ENCODE results near the gene MID1.

MID1 gene

GRCh38 chrX:10502961-10503360 lies 117.4 kb downstream of the MID1 start:
- H3K79me1 ChIP-seq (replicated peaks; ENCODE audit: low read length, poor library complexity, severe bottlenecking): peaks cover 2% of the 10 kb centered on the region
- H3K4me1 ChIP-seq (ENCODE audit: control insufficient read depth, insufficient read depth, low read depth, low read length): peaks cover 2% of the 10 kb centered on the region
- no peaks in the 10 kb centered on the region for H3K36me3 ChIP-seq (ENCODE audit: control insufficient read depth in 1 of 2, insufficient read depth in 2 of 2, low read depth in 1 of 2, low read length in 2 of 2)
- H3K27me3 ChIP-seq (ENCODE audit: control insufficient read depth in 1 of 2, insufficient read depth in 1 of 2, low read length in 2 of 2): no peaks in the 10 kb centered on the region
- H4K8ac ChIP-seq (ENCODE audit: low read length): no peak overlapping the region
- H3K4me2 ChIP-seq (ENCODE audit: low read length, poor library complexity, severe bottlenecking): no peak overlapping the region
- no peak overlapping the region for H3K4me3 ChIP-seq (ENCODE audit: insufficient read depth in 1 of 2, low read depth in 1 of 2, low read length in 2 of 2)
- no peak overlapping the region for H3K4ac ChIP-seq (ENCODE audit: low read depth in 1 of 2, low read length in 2 of 2)
- no peak overlapping the region for H4K91ac ChIP-seq (ENCODE audit: low read length)
- no peak overlapping the region for H2BK15ac ChIP-seq (ENCODE audit: low read depth, poor library complexity, severe bottlenecking)
- H3K14ac ChIP-seq (ENCODE audit: low read length in 2 of 2): no peak overlapping the region
- no peak overlapping the region for H2BK12ac ChIP-seq (ENCODE audit: low read length in 2 of 2)
- H3K27ac ChIP-seq (ENCODE audit: low read length, poor library complexity, severe bottlenecking): no peak overlapping the region
- DNase-seq: no peak
- no peak overlapping the region for H2BK5ac ChIP-seq (ENCODE audit: low read depth, low read length, poor library complexity, severe bottlenecking)
- no peak overlapping the region for H2BK120ac ChIP-seq (ENCODE audit: low read depth, low read length)
- no peak overlapping the region for H3K9ac ChIP-seq (ENCODE audit: low read length)
- WGBS: 96% methylated on average over 1 of the region's 2 CpGs
- no peak overlapping the region for H2AFZ ChIP-seq (ENCODE audit: low read depth, low read length)
- H2AK5ac ChIP-seq (ENCODE audit: low read length, severe bottlenecking): no peak overlapping the region
- no peak overlapping the region for H3K18ac ChIP-seq (ENCODE audit: low read depth in 1 of 2, low read length in 2 of 2)
- no peak overlapping the region for H3K23ac ChIP-seq (ENCODE audit: low read length in 2 of 2)
- no peaks in the 10 kb centered on the region for H3K9me3 ChIP-seq (ENCODE audit: control insufficient read depth, low read length)

- Histone ChIP-seq H4K8ac (ENCODE audit: low read length) (no peak overlapping the region), H2AFZ (ENCODE audit: low read depth, low read length) (no peak overlapping the region), H2BK12ac (ENCODE audit: low read length in 2 of 2) (no peak overlapping the region), H3K4me2 (ENCODE audit: low read length, poor library complexity, severe bottlenecking) (no peak overlapping the region), H4K91ac (ENCODE audit: low read length) (no peak overlapping the region), H3K27me3 (ENCODE audit: control insufficient read depth in 1 of 2, insufficient read depth in 1 of 2, low read length in 2 of 2) (no peaks in the 10 kb centered on the region), H3K18ac (ENCODE audit: low read depth in 1 of 2, low read length in 2 of 2) (no peak overlapping the region), H3K27ac (ENCODE audit: low read length, poor library complexity, severe bottlenecking) (peak overlapping the region; percentile 29), H3K9me3 (ENCODE audit: control insufficient read depth, low read length) (no peaks in the 10 kb centered on the region), H2AK5ac (ENCODE audit: low read length, severe bottlenecking) (no peak overlapping the region), H3K4me1 (ENCODE audit: control insufficient read depth, insufficient read depth, low read depth, low read length) (no peaks in the 10 kb centered on the region), H3K23ac (ENCODE audit: low read length in 2 of 2) (no peak overlapping the region), H3K9ac (ENCODE audit: low read length) (no peak overlapping the region), H3K79me1 (replicated peaks; ENCODE audit: low read length, poor library complexity, severe bottlenecking) (peaks cover 2% of the 10 kb centered on the region), H2BK5ac (ENCODE audit: low read depth, low read length, poor library complexity, severe bottlenecking) (no peak overlapping the region), H2BK15ac (ENCODE audit: low read depth, poor library complexity, severe bottlenecking) (no peak overlapping the region), H3K4me3 (ENCODE audit: insufficient read depth in 1 of 2, low read depth in 1 of 2, low read length in 2 of 2) (no peak overlapping the region), H3K4ac (ENCODE audit: low read depth in 1 of 2, low read length in 2 of 2) (no peak overlapping the region), H3K14ac (ENCODE audit: low read length in 2 of 2) (no peak overlapping the region), H3K36me3 (ENCODE audit: control insufficient read depth in 1 of 2, insufficient read depth in 2 of 2, low read depth in 1 of 2, low read length in 2 of 2) (no peaks in the 10 kb centered on the region), H2BK120ac (ENCODE audit: low read depth, low read length) (no peak overlapping the region)
- WGBS: 95% methylated on average over 4 of the region's 6 CpGs
- DNase-seq: no peak
These were observed 118.8 kb downstream of the MID1 start for GRCh38 chrX:10501611-10502010.

GRCh38 chrX:10496345-10496965 lies 123.9 kb downstream of the MID1 start:
- no peak overlapping the region for H3K14ac ChIP-seq (ENCODE audit: low read length in 2 of 2)

DNA sequence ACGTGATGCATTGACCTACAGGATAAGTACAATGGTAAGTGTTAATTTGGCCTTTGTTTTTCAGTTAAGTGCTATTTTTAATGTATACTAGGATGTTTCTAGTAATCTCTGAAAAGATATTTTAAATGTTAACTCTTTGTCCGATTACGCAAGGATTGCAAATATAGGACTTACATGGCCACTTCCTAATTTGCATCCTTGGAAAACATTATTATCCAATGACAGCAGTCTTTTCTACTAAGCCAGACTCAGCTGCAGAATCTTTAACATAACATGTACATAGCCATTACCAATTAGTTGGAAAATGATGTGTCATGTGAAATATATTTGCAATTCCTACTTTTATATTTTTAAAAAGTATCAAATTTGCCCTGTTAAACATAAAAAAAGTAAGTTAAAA lies 124.7 kb downstream of the MID1 start:
- no peak overlapping the region for H2BK12ac ChIP-seq (ENCODE audit: low read length in 2 of 2)
- no peak overlapping the region for H3K9ac ChIP-seq (ENCODE audit: low read length)
- DNase-seq: no peak
- H4K91ac ChIP-seq (ENCODE audit: low read length): no peak overlapping the region
- no peak overlapping the region for H3K4me3 ChIP-seq (ENCODE audit: insufficient read depth in 1 of 2, low read depth in 1 of 2, low read length in 2 of 2)
- H3K18ac ChIP-seq (ENCODE audit: low read depth in 1 of 2, low read length in 2 of 2): no peak overlapping the region
- no peak overlapping the region for H3K4ac ChIP-seq (ENCODE audit: low read depth in 1 of 2, low read length in 2 of 2)
- no peak overlapping the region for H3K27ac ChIP-seq (ENCODE audit: low read length, poor library complexity, severe bottlenecking)
- H2BK15ac ChIP-seq (ENCODE audit: low read depth, poor library complexity, severe bottlenecking): no peak overlapping the region
- H2AK5ac ChIP-seq (ENCODE audit: low read length, severe bottlenecking): no peak overlapping the region
- no peak overlapping the region for H3K14ac ChIP-seq (ENCODE audit: low read length in 2 of 2)
- no peaks in the 10 kb centered on the region for H3K79me1 ChIP-seq (replicated peaks; ENCODE audit: low read length, poor library complexity, severe bottlenecking)
- H3K4me2 ChIP-seq (ENCODE audit: low read length, poor library complexity, severe bottlenecking): no peak overlapping the region
- no peak overlapping the region for H2AFZ ChIP-seq (ENCODE audit: low read depth, low read length)
- H3K4me1 ChIP-seq (ENCODE audit: control insufficient read depth, insufficient read depth, low read depth, low read length): no peaks in the 10 kb centered on the region
- no peaks in the 10 kb centered on the region for H3K27me3 ChIP-seq (ENCODE audit: control insufficient read depth in 1 of 2, insufficient read depth in 1 of 2, low read length in 2 of 2)
- 100% methylated on average over 3 of the region's 3 CpGs for WGBS
- no peak overlapping the region for H2BK5ac ChIP-seq (ENCODE audit: low read depth, low read length, poor library complexity, severe bottlenecking)
- no peak overlapping the region for H4K8ac ChIP-seq (ENCODE audit: low read length)
- no peak overlapping the region for H2BK120ac ChIP-seq (ENCODE audit: low read depth, low read length)
- peaks cover 0 to 2% of the 10 kb centered on the region in 2 experiments for H3K36me3 ChIP-seq (ENCODE audit: control insufficient read depth in 1 of 2, insufficient read depth in 2 of 2, low read depth in 1 of 2, low read length in 2 of 2)
- H3K23ac ChIP-seq (ENCODE audit: low read length in 2 of 2): no peak overlapping the region
- H3K9me3 ChIP-seq (ENCODE audit: control insufficient read depth, low read length): no peaks in the 10 kb centered on the region

More at GRCh38 chrX:10496345-10496965, 123.9 kb downstream of the MID1 start:
- no peak overlapping the region for H2BK5ac ChIP-seq (ENCODE audit: low read depth, low read length, poor library complexity, severe bottlenecking)
- H3K4ac ChIP-seq (ENCODE audit: low read depth in 1 of 2, low read length in 2 of 2): no peak overlapping the region
- H4K8ac ChIP-seq (ENCODE audit: low read length): no peak overlapping the region
- peak overlapping the region; percentile 54 for H3K27ac ChIP-seq (ENCODE audit: low read length, poor library complexity, severe bottlenecking)
- no peak overlapping the region for H3K18ac ChIP-seq (ENCODE audit: low read depth in 1 of 2, low read length in 2 of 2)
- H3K4me2 ChIP-seq (ENCODE audit: low read length, poor library complexity, severe bottlenecking): no peak overlapping the region
- no peak overlapping the region for H3K9ac ChIP-seq (ENCODE audit: low read length)
- no peak overlapping the region for H2AFZ ChIP-seq (ENCODE audit: low read depth, low read length)
- no peak overlapping the region for H2AK5ac ChIP-seq (ENCODE audit: low read length, severe bottlenecking)
- no peaks in the 10 kb centered on the region for H3K9me3 ChIP-seq (ENCODE audit: control insufficient read depth, low read length)
- no peaks in the 10 kb centered on the region for H3K4me1 ChIP-seq (ENCODE audit: control insufficient read depth, insufficient read depth, low read depth, low read length)
- H3K4me3 ChIP-seq (ENCODE audit: insufficient read depth in 1 of 2, low read depth in 1 of 2, low read length in 2 of 2): no peak overlapping the region
- no peak overlapping the region for H2BK15ac ChIP-seq (ENCODE audit: low read depth, poor library complexity, severe bottlenecking)
- H2BK120ac ChIP-seq (ENCODE audit: low read depth, low read length): no peak overlapping the region
- peaks cover 2% of the 10 kb centered on the region for H3K79me1 ChIP-seq (replicated peaks; ENCODE audit: low read length, poor library complexity, severe bottlenecking)
- peaks cover 0 to 2% of the 10 kb centered on the region in 2 experiments for H3K36me3 ChIP-seq (ENCODE audit: control insufficient read depth in 1 of 2, insufficient read depth in 2 of 2, low read depth in 1 of 2, low read length in 2 of 2)
- no peaks in the 10 kb centered on the region for H3K27me3 ChIP-seq (ENCODE audit: control insufficient read depth in 1 of 2, insufficient read depth in 1 of 2, low read length in 2 of 2)
- no peak overlapping the region for H3K23ac ChIP-seq (ENCODE audit: low read length in 2 of 2)
- H4K91ac ChIP-seq (ENCODE audit: low read length): no peak overlapping the region
- H2BK12ac ChIP-seq (ENCODE audit: low read length in 2 of 2): no peak overlapping the region
- peak; percentile 61 for DNase-seq

All from mesenchymal stem cell (in vitro differentiated cells and primary cell).